GM12801 (cell line): ENCODE results near the gene MAP3K5.

Source experiments
- TF ChIP-seq, protein P1 (sequence below): IDR thresholded peaks from one replicate; pipeline ENCODE4 v1.5.1; 2011; ENCODE audit warnings: control low read depth; ENCODE audit not compliant: insufficient read length; ENCODE audit errors: extremely low read depth

Gene MAP3K5

DNA sequence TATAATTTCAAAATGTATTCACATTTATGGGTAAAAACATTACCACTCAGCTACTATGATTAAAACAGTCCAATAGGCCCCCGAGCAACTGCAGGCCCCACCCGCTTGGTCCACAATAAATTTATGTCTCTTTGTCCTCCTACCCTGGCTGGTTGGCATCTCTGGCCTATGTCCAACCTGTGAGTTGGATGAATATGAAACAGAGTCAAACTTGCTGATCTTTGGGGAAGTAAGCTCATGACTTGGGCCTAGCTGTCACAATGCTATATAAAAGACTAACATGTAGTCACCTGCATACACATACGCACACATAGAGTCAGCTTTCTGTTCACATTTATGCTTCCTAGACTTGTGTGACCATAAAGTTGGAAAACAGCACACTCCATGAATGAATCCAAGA, 262.6 kb downstream of the MAP3K5 start:
- TF ChIP-seq, protein P1, sequence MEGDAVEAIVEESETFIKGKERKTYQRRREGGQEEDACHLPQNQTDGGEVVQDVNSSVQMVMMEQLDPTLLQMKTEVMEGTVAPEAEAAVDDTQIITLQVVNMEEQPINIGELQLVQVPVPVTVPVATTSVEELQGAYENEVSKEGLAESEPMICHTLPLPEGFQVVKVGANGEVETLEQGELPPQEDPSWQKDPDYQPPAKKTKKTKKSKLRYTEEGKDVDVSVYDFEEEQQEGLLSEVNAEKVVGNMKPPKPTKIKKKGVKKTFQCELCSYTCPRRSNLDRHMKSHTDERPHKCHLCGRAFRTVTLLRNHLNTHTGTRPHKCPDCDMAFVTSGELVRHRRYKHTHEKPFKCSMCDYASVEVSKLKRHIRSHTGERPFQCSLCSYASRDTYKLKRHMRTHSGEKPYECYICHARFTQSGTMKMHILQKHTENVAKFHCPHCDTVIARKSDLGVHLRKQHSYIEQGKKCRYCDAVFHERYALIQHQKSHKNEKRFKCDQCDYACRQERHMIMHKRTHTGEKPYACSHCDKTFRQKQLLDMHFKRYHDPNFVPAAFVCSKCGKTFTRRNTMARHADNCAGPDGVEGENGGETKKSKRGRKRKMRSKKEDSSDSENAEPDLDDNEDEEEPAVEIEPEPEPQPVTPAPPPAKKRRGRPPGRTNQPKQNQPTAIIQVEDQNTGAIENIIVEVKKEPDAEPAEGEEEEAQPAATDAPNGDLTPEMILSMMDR, result no peak

DNA sequence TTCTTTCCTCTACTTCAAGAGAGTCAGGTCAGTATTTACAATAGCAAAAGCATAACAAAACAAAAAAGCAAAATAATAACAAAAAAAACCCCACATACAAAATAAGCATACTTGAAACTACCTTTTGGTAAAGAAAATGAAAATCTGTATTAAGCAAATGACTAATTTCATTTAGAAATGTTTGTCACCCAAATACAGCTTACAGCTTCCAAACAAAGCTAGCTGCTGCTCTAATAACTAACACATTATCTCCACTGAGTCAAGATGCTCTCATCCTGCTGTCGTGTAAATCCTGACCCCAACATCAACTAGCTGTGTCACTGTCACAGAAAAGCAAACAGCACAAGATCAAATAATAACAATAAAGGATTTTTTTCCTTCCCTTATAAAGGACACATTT, 263.8 kb downstream of the MAP3K5 start:
- TF ChIP-seq, protein P1, result no peak

DNA sequence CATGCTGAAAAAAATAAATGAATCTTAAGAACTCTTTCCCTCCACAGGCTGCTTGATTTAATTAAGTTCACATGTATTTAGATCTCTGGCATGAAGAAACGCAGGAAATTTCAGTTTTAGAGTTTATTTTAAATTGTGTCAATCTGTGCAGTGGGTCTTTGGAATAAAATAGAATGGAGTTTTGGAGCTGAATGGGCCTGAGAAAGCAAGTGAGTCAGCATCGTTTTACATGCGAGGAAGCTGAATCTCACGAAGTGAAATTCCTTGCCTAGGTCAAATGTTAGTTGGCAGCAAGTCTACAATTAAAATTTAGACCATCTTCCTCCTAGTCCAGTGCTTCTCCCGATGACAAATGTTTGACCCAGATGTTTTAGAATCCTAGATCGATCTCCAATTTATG, 264.4 kb downstream of the MAP3K5 start:
- TF ChIP-seq, protein P1, result no peak

DNA sequence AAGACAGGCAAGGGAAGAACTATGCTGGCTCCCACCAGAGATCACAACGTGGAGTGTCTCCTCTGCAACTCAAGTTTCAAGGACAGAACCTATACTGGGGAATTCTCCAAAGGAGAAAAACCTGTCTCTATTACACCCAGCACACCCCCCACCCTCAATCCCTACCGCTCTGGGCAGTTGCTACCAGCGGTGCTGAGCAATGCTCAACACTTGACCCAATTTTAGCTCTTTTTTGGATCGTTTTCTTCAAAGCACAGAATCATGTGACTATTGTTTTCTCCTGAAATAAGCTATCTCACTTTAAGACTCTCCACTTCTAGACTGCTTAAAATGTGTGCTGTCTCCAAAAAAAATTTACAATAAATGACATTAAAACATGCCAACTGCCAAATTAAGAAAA, 265.3 kb downstream of the MAP3K5 start:
- TF ChIP-seq, protein P1, result no peak

DNA sequence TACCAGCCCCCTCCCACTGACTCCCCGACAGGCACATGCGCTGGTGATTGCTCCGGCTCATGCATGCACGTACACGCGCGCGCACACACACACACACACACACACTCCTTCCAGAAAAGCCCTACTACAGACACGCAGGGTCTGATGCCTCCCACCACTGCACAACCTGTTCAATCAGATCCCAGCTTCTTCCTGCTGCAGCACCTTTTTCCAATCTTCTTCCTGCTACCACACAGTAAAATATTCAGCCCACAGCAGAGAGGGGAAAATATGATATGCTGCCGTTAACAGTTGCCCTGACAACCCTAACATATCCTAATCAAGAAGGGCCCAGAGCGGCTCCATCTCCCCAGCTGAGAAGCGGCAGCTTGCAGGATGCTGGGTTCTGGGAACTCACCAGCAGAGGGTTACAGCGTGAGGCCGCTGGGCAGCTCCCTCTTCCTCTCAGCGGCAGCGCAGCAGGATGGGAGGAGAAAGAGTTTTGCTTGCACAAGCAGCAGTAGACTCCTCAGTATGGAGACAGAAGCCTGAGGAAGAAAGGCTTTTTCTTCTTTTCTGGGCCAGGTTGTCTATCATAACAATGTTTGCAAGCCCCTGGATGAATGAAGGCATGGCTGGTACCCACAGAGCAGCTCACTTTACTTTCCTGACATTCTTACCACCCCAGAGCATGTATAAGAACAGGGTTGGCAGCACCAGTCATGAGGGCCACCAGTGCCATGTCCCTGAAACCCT, 265.9 kb downstream of the MAP3K5 start:
- TF ChIP-seq, protein P1, result no peak

DNA sequence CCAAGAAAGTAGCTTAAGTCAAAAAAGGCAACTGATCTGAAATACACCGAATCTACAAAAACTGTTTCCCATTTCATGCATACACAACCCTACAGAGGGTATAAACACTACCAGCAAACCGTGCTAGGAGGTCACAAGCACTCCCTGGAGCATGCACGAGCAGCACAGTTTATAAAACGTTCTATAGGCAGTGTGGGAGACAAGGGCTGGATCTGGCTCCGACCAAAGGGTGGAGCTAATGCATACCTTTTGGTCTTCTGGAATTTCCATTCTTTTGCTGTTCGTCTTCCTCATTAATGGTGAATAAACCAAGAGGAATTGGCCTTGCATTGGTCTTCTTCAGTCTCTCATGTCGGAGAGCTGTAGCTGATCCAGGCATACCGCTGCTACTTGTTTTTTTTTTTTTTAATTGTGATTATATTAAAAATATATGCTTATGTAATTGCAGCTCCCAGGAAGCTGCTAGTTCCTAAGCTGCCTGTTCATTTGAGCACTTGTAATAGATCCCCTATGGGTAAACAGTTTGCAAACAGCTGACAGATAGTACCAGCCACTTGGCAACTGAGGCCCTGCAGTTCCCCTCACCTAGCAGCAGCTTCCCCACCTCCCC, 266.6 kb downstream of the MAP3K5 start:
- TF ChIP-seq, protein P1, result no peak

DNA sequence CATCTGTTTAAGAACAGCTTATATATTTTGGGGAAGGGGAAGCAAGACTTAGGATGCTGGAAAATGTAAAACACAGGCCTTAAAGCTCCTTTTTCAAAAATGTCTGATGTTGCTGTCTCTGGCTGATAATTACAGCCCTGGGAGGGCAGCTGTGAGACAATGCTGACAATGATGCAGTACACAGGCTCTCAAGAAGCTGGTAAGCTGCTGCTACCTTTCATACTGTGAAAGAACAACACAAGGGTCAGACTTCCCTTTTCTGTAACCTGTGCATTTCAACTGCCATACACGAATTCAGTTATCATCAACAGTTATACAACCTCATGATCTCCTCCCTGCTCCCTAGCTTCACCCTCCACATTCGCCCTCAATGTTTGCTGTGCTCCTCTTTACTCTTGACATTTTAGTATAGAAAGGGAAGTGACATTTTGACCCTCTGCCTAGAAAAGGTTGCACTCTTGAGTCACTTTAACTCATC, 267.3 kb downstream of the MAP3K5 start:
- TF ChIP-seq, protein P1, result no peak
